ENCODE measurements around the gene FASTKD3. TPM values are rescaled to one million over a fixed set of nuclear protein-coding genes. Genes with fewer than 3 reads are reported as not detected.

Gene FASTKD3
- total RNA-seq, 1 donor from 2014 or later = 11.1 TPM

DNA sequence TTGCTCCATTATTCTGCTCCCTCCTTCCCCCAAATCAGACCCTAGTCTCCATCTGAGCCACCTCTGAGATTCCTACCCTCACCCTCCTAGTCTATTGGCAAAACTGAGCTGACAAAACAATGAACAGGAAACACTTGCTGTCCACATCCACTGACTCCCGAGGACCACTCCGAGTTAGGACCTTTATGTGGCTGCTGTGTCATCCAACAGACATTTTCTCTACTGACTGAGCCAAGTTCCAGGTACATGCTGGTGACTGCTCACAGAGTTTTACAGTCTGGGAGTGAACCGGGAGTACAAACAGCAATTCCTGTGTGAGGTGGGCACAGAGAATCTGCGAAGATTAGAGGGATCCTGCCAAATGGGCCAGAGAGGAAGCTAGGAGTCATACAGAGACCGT lies 57.1 kb downstream of the FASTKD3 start:
- TF ChIP-seq, protein P1, sequence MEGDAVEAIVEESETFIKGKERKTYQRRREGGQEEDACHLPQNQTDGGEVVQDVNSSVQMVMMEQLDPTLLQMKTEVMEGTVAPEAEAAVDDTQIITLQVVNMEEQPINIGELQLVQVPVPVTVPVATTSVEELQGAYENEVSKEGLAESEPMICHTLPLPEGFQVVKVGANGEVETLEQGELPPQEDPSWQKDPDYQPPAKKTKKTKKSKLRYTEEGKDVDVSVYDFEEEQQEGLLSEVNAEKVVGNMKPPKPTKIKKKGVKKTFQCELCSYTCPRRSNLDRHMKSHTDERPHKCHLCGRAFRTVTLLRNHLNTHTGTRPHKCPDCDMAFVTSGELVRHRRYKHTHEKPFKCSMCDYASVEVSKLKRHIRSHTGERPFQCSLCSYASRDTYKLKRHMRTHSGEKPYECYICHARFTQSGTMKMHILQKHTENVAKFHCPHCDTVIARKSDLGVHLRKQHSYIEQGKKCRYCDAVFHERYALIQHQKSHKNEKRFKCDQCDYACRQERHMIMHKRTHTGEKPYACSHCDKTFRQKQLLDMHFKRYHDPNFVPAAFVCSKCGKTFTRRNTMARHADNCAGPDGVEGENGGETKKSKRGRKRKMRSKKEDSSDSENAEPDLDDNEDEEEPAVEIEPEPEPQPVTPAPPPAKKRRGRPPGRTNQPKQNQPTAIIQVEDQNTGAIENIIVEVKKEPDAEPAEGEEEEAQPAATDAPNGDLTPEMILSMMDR (IDR thresholded peaks at IDR 0.05; ENCODE audit: unreplicated experiment) = no peak
- Mint-ChIP-seq H3K4me3 (ENCODE audit: low read depth) (no peak overlapping the region), H3K9me3 (ENCODE audit: low read depth) (no peaks in the 10 kb centered on the region), H3K27me3 (peaks cover 51% of the 10 kb centered on the region), H3K27ac (no peak overlapping the region), H3K4me1 (ENCODE audit: low read depth) (peaks cover 2% of the 10 kb centered on the region), H3K36me3 (ENCODE audit: insufficient read depth) (no peaks in the 10 kb centered on the region)
- no peak for DNase-seq (ENCODE audit: low spot score, unreplicated experiment)

Other genes starting within 250 kb of the FASTKD3 start
- gene CFAP90, start 17.9 kb downstream of the FASTKD3 start, total RNA-seq = 2.1 and 2.8 TPM in 2 replicates
- gene MTRR, start 117 bp upstream of the FASTKD3 start, total RNA-seq = 49.0 and 49.3 TPM in 2 replicates

Measured in progenitor cell of endocrine pancreas (in vitro differentiated cells).